Measurements from ENCODE around the gene BRD3.

The BRD3 gene

DNA sequence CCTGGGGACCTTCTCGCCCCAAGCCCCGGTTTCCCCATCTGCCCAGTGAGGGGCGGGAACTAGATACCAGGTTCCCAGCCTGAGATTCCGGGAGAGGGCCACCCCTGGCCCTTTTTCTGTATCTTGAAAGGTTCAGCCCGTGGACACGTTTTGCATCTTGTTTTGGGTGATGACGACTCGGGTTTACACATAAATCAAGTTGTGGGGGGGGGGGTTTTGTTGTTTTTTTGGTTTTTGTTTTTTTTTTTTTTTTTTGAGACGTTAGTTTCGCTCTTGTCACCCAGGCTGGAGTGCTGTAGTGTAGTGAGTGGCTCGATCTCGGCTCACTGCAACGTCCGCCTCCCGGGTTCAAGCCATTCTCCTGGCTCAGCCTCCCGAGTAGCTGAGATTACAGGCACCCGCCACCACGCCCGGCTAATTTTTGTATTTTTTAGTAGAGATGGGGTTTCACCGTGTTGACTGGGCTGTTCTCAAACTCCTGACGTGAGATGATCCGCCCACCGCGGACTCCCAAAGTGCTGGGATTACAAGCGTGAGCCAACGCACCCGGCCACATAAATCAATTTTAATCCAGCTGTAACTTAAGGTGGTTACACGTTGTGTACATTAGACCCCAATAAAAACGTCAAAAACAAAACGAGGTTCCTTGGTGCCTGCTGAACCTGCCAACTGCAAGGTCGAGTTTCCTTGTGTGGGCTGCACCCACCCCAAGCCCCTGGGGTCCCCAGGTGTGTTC lies 1.1 kb upstream of the BRD3 start:
- peaks cover 10% of the 10 kb centered on the region for H3K36me3 ChIP-seq
- peak overlapping the region; percentile 47 for H3K4me3 ChIP-seq (ENCODE audit: low read depth, low read length)
- H3K27me3 ChIP-seq (ENCODE audit: insufficient read depth, low read depth, severe bottlenecking): no peaks in the 10 kb centered on the region
- DNase-seq: peak; percentile 48
- H3K27ac ChIP-seq: peak overlapping the region; percentile 97
- TF ChIP-seq, protein P1, sequence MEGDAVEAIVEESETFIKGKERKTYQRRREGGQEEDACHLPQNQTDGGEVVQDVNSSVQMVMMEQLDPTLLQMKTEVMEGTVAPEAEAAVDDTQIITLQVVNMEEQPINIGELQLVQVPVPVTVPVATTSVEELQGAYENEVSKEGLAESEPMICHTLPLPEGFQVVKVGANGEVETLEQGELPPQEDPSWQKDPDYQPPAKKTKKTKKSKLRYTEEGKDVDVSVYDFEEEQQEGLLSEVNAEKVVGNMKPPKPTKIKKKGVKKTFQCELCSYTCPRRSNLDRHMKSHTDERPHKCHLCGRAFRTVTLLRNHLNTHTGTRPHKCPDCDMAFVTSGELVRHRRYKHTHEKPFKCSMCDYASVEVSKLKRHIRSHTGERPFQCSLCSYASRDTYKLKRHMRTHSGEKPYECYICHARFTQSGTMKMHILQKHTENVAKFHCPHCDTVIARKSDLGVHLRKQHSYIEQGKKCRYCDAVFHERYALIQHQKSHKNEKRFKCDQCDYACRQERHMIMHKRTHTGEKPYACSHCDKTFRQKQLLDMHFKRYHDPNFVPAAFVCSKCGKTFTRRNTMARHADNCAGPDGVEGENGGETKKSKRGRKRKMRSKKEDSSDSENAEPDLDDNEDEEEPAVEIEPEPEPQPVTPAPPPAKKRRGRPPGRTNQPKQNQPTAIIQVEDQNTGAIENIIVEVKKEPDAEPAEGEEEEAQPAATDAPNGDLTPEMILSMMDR (IDR thresholded peaks at IDR 0.05; ENCODE audit: low read depth, low read length): no peak
- peaks cover under 1% of the 10 kb centered on the region for H3K9me3 ChIP-seq (ENCODE audit: severe bottlenecking)

DNA sequence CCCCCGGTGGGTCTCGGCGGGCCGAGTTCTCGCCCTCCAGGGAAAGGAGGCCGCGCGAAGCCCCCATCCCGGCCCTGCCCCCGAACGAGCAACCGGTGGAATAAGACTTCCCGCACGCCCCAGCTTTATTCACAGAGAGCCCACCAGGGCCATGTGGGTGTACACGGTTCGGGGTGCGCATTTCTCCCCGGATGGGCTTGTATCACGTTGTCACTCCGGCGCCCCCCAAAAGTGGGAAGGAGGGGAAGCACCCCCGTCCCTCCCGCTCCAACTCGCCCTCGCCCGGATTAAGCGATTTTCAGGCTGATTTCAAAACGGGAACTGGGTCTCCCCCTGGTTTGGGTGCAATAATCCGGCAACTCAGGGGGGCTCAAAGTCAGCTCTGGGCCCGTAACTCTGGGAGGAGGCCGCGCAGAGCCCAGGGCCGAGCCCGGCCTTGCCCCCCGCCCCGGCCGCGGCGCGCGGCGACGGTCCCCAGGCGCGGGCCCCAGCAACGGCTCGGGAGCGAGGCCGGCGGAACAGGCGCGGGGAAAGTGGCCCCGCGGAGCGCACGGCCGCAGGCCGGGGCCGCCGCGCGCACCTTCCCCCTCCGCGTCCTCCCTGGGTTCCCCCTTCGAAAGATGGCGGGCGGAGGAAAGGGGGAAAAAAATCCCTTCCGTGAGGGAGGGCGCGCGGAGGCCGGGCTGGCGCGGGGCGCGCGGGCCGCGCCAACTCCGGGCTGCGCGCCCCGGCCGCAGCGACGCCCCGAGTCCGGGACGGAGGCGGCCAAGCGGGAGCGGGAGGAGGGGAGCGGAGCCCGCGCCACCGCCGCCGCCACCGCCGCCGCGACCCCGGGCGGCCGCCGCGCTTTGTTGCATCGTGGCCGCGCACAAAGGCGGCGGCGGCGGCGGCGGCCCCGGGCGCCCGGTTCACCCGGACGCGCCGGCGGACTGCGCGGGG lies 644 bp downstream of the BRD3 start:
- Histone ChIP-seq H3K27ac (peak overlapping the region; percentile 88), H3K27me3 (ENCODE audit: insufficient read depth, low read depth, severe bottlenecking) (no peaks in the 10 kb centered on the region), H3K4me3 (ENCODE audit: low read depth, low read length) (peak overlapping the region; percentile 85), H3K9me3 (ENCODE audit: severe bottlenecking) (no peaks in the 10 kb centered on the region), H3K36me3 (peaks cover 16% of the 10 kb centered on the region)
- DNase-seq: no peak
- TF ChIP-seq, protein P1 (IDR thresholded peaks at IDR 0.05; ENCODE audit: low read depth, low read length): no peak

DNA sequence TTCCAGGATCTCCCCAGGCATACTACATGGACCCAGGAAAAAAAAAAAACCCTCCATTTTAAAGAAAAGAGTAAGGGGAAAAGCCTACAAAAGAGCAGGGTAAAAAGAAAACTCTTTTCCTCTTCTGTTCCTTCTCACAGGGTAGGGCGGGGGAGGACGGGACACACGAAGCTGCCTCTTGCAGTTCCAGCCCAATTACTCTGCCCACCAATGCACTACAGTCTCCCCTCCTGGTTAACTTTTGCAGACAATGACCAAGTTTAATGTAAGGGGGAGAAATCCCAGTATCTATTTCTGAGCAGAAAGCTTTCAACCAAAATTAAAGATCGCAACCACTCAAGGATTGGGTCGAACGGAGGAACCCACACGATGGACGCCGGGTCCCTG lies 1.3 kb downstream of the BRD3 start:
- Histone ChIP-seq H3K4me3 (ENCODE audit: low read depth, low read length) (peak overlapping the region; percentile 85), H3K36me3 (peaks cover 16% of the 10 kb centered on the region), H3K27me3 (ENCODE audit: insufficient read depth, low read depth, severe bottlenecking) (no peaks in the 10 kb centered on the region), H3K27ac (peak overlapping the region; percentile 88), H3K9me3 (ENCODE audit: severe bottlenecking) (no peaks in the 10 kb centered on the region)
- TF ChIP-seq, protein P1 (IDR thresholded peaks at IDR 0.05; ENCODE audit: low read depth, low read length): no peak
- DNase-seq: no peak

DNA sequence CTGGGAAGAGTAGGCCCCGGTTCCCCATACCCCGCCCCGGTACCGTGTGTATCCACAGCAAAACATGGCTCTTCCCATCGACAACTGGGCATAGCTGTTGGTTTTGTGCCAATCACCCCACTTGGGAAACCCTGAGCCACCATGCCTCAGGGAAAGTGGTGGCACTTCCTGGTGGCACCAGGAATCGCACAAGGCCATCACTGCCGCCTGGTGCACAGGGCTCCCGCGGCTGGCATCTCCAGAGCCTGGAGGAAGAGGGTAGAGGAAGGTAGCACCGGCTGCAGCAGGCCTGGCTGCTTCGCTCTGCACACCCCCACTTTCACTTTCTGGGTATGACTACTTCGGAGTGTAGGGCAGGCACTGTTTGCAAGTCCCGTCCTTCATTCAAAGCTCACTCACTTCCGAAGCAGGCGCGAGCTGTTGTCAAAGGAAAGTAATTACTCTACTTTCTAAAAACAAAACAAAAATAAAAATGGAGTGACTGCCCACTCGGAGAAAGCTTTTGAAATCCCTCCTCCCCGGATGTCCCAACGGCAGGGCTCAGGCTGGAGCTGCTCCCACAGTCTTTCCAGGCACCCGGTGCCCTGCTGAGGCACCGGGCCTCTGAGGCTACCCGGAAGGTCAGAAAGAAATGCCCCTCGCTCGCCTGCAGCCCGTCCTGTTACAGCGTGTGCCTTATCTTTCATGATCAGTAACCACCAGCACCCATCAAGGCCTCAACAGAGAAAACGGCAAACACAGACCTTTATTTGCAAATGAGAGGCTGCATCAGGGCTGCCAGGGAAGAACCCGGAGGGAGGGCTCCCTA lies 2.0 kb downstream of the BRD3 start:
- H3K27me3 ChIP-seq (ENCODE audit: insufficient read depth, low read depth, severe bottlenecking): no peaks in the 10 kb centered on the region
- peak overlapping the region; percentile 85 for H3K4me3 ChIP-seq (ENCODE audit: low read depth, low read length)
- H3K9me3 ChIP-seq (ENCODE audit: severe bottlenecking): no peaks in the 10 kb centered on the region
- peaks cover 16% of the 10 kb centered on the region for H3K36me3 ChIP-seq
- no peak overlapping the region; the same call in 1 of the 2 replicates for H3K27ac ChIP-seq
- no peak for DNase-seq
- TF ChIP-seq, protein P1 (IDR thresholded peaks at IDR 0.05; ENCODE audit: low read depth, low read length): no peak

DNA sequence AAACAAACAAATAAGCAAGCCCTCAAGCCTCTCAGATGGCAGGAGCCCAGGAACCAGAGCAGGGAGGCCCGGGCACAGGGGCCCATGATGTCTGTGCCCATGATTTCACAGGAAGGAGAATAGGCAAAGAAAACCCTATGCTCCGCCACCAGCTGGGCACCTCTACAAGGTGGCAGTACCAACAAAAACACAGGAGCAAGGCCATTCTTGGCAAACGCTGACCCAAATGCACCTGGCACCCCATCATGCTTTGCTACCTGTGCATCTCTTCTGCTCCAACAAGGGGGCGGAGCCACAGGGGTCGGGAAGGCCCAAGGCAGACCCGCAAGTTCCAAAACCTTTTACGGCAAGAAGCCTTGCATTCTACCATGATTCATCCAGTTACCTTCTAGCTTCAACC lies 3.1 kb downstream of the BRD3 start:
- no peak overlapping the region for H3K27ac ChIP-seq
- DNase-seq: no peak
- TF ChIP-seq, protein P1 (IDR thresholded peaks at IDR 0.05; ENCODE audit: low read depth, low read length): no peak
- H3K4me3 ChIP-seq (ENCODE audit: low read depth, low read length): no peak overlapping the region
- no peaks in the 10 kb centered on the region for H3K9me3 ChIP-seq (ENCODE audit: severe bottlenecking)
- no peaks in the 10 kb centered on the region for H3K27me3 ChIP-seq (ENCODE audit: insufficient read depth, low read depth, severe bottlenecking)
- H3K36me3 ChIP-seq: peaks cover 16% of the 10 kb centered on the region

All from WERI-Rb-1 (cell line).